Urinary bladder (tissue), 4 donors: ENCODE measurements around the gene CAPNS2. TPM values are rescaled to one million over a fixed set of nuclear protein-coding genes. Genes with fewer than 3 reads are reported as not detected.
"Not testable (repeated sequence)": the region's sequence is repeated elsewhere in the genome, so short reads cannot be mapped to it uniquely, and the experiment has no call there.

Experiments used
- DNase-seq: peaks from one replicate; pipeline ENCODE4 v3.0.0-alpha.2; 2015; ENCODE audit errors: extremely low spot score
- H3K27ac ChIP-seq: one replicate; pipeline ENCODE4 v1.5.1; 2013; ENCODE audit warnings: low read depth, mild to moderate bottlenecking, moderate library complexity
- H3K36me3 ChIP-seq: one replicate; pipeline ENCODE4 v1.6.1; 2013; ENCODE audit warnings: mild to moderate bottlenecking, moderate library complexity; ENCODE audit not compliant: insufficient read depth
- H3K4me1 ChIP-seq: one replicate; pipeline ENCODE4 v1.6.1; 2013; ENCODE audit warnings: mild to moderate bottlenecking, moderate library complexity; ENCODE audit not compliant: insufficient read depth
- H3K4me3 ChIP-seq: one replicate; pipeline ENCODE4 v1.5.1; 2013; ENCODE audit warnings: low read depth, low read length
- WGBS: extraction: QIAGEN DNeasy Blood & Tissue Kit; methylation state at CpG from one replicate; pipeline ENCODE4 v1.1.7; 2013; 5-methylcytosine and 5-hydroxymethylcytosine counted together
- polyA plus RNA-seq: library from polyadenylated mRNA; stranded (reverse); fragments of 200-250 nt; gene quantifications from one replicate; pipeline ENCODE4 v1.2.3, GENCODE V29; 2013
- total RNA-seq: library from RNA; depleted of rRNA; stranded (reverse); fragments of >200 nt; gene quantifications from one replicate; pipeline ENCODE4 v1.2.3, GENCODE V29; 2014
- donor health status: healthy with polysubstance abuse.
- donor health status: healthy.

Gene CAPNS2
- total and polyA plus RNA-seq, 2 donors: 3.9 to 17.9 TPM

GRCh38 chr16:55574811-55575210 is 8.3 kb downstream of the CAPNS2 start:
- WGBS: 71% methylated on average over 2 of the region's 2 CpGs
- H3K36me3 ChIP-seq: no peaks in the 10 kb centered on the region
- H3K4me3 ChIP-seq: no peak overlapping the region
- DNase-seq: no peak
- H3K27ac ChIP-seq: no peak overlapping the region
- H3K4me1 ChIP-seq: no peaks in the 10 kb centered on the region

GRCh38 chr16:55575496-55575895 is 9.0 kb downstream of the CAPNS2 start:
- 18% methylated on average over 1 of the region's 1 CpG for WGBS
- DNase-seq: peak; percentile 74
- Histone ChIP-seq H3K4me1 (no peaks in the 10 kb centered on the region), H3K36me3 (no peaks in the 10 kb centered on the region), H3K4me3 (no peak overlapping the region), H3K27ac (no peak overlapping the region)

- no peaks in the 10 kb centered on the region for H3K4me1 ChIP-seq
- H3K4me3 ChIP-seq: no peak overlapping the region
- no peaks in the 10 kb centered on the region for H3K36me3 ChIP-seq
- H3K27ac ChIP-seq: no peak overlapping the region
- no peak for DNase-seq
- WGBS: 63% methylated on average over 2 of the region's 2 CpGs
These were observed 9.9 kb downstream of the CAPNS2 start for GRCh38 chr16:55576384-55576783.

GRCh38 chr16:55577887-55578286 is 11.4 kb downstream of the CAPNS2 start:
- DNase-seq: no peak
- H3K4me3 ChIP-seq: no peak overlapping the region
- WGBS: 86% methylated on average over 3 of the region's 3 CpGs
- H3K4me1 ChIP-seq: no peaks in the 10 kb centered on the region
- no peak overlapping the region for H3K27ac ChIP-seq
- no peaks in the 10 kb centered on the region for H3K36me3 ChIP-seq

GRCh38 chr16:55585631-55586030 is 19.1 kb downstream of the CAPNS2 start:
- Histone ChIP-seq H3K36me3 (no peaks in the 10 kb centered on the region), H3K27ac (no peak overlapping the region), H3K4me3 (no peak overlapping the region), H3K4me1 (no peaks in the 10 kb centered on the region)
- DNase-seq: no peak
- 75% methylated on average over 2 of the region's 2 CpGs for WGBS

- Histone ChIP-seq H3K27ac (no peak overlapping the region), H3K4me3 (no peak overlapping the region), H3K4me1 (no peaks in the 10 kb centered on the region), H3K36me3 (no peaks in the 10 kb centered on the region)
- WGBS: 85% methylated on average over 6 of the region's 6 CpGs
- no peak for DNase-seq
These were observed 22.3 kb downstream of the CAPNS2 start for GRCh38 chr16:55588799-55589198.

- no peaks in the 10 kb centered on the region for H3K4me1 ChIP-seq
- H3K27ac ChIP-seq: no peak overlapping the region
- H3K4me3 ChIP-seq: no peak overlapping the region
- DNase-seq: no peak
- H3K36me3 ChIP-seq: no peaks in the 10 kb centered on the region
These were observed 25.8 kb downstream of the CAPNS2 start for GRCh38 chr16:55592306-55592705.

GRCh38 chr16:55597928-55598327 is 31.4 kb downstream of the CAPNS2 start:
- Histone ChIP-seq H3K4me3 (no peak overlapping the region), H3K4me1 (no peaks in the 10 kb centered on the region), H3K36me3 (no peaks in the 10 kb centered on the region), H3K27ac (no peak overlapping the region)
- no peak for DNase-seq
- 62% methylated on average over 4 of the region's 4 CpGs for WGBS

- Histone ChIP-seq H3K36me3 (no peaks in the 10 kb centered on the region), H3K4me1 (no peaks in the 10 kb centered on the region), H3K4me3 (no peak overlapping the region), H3K27ac (no peak overlapping the region)
- no peak for DNase-seq
- 25% methylated on average over 4 of the region's 4 CpGs for WGBS
These were observed 39.4 kb downstream of the CAPNS2 start for GRCh38 chr16:55605754-55606336.

GRCh38 chr16:55613613-55614335 is 47.3 kb downstream of the CAPNS2 start:
- H3K4me1 ChIP-seq: no peaks in the 10 kb centered on the region
- no peaks in the 10 kb centered on the region for H3K36me3 ChIP-seq
- 75% methylated on average over 6 of the region's 6 CpGs for WGBS
- no peak for DNase-seq
- no peak overlapping the region for H3K27ac ChIP-seq
- H3K4me3 ChIP-seq: no peak overlapping the region

GRCh38 chr16:55615071-55615470 is 48.6 kb downstream of the CAPNS2 start:
- Histone ChIP-seq H3K27ac (no peak overlapping the region), H3K4me3 (no peak overlapping the region), H3K4me1 (no peaks in the 10 kb centered on the region), H3K36me3 (no peaks in the 10 kb centered on the region)
- WGBS: 70% methylated on average over 3 of the region's 3 CpGs
- DNase-seq: no peak

GRCh38 chr16:55615670-55616069 is 49.2 kb downstream of the CAPNS2 start:
- DNase-seq, H3K4me1 ChIP-seq, H3K27ac ChIP-seq, H3K4me3 ChIP-seq, H3K36me3 ChIP-seq: not testable (repeated sequence)
- 94% methylated on average over 11 of the region's 11 CpGs for WGBS
